ENCODE results near the gene SYT15. TPM values are rescaled to one million over a fixed set of nuclear protein-coding genes. Genes with fewer than 3 reads are reported as not detected.
"Not testable (repeated sequence)": the region's sequence is repeated elsewhere in the genome, so short reads cannot be mapped to it uniquely, and the experiment has no call there.

SYT15 gene
- total RNA-seq (2014; rRNA removed; shearing (Covaris generic)) = 0.17 and 3.0 TPM in 2 replicates

- DNase-seq (ENCODE audit: low spot score) = not testable (repeated sequence)
These were observed at the start of gene SYT15 for GRCh38 chr10:46578474-46579178. Gene SYT15, plus strand, starts transcription at chr10:46579128. Its CDS starts 41 bp downstream, at chr10:46579169.

- not testable (repeated sequence) for DNase-seq (ENCODE audit: low spot score)
These were observed 49.2 kb upstream of the SYT15 start for GRCh38 chr10:46529742-46530141.

- DNase-seq (ENCODE audit: low spot score) = peak; percentile 85
These were observed 48.4 kb upstream of the SYT15 start for GRCh38 chr10:46530249-46531186.

GRCh38 chr10:46532256-46532655 lies 46.7 kb upstream of the SYT15 start:
- DNase-seq (ENCODE audit: low spot score) = not testable (repeated sequence)

GRCh38 chr10:46534828-46535524 lies 44.0 kb upstream of the SYT15 start:
- no peak for DNase-seq (ENCODE audit: low spot score)

GRCh38 chr10:46536171-46536570 lies 42.8 kb upstream of the SYT15 start:
- DNase-seq (ENCODE audit: low spot score) = no peak

GRCh38 chr10:46536781-46537180 lies 42.1 kb upstream of the SYT15 start:
- DNase-seq (ENCODE audit: low spot score) = no peak

GRCh38 chr10:46537309-46537708 lies 41.6 kb upstream of the SYT15 start:
- no peak for DNase-seq (ENCODE audit: low spot score)

GRCh38 chr10:46538155-46538554 lies 40.8 kb upstream of the SYT15 start:
- DNase-seq (ENCODE audit: low spot score) = no peak

GRCh38 chr10:46538717-46539426 lies 40.1 kb upstream of the SYT15 start:
- no peak for DNase-seq (ENCODE audit: low spot score)

GRCh38 chr10:46539596-46540411 lies 39.1 kb upstream of the SYT15 start:
- peak; percentile 71 for DNase-seq (ENCODE audit: low spot score)

- DNase-seq (ENCODE audit: low spot score) = no peak
These were observed 38.4 kb upstream of the SYT15 start for GRCh38 chr10:46540412-46541016.

- no peak for DNase-seq (ENCODE audit: low spot score)
These were observed 37.8 kb upstream of the SYT15 start for GRCh38 chr10:46541017-46541661.

GRCh38 chr10:46541735-46542566 lies 37.0 kb upstream of the SYT15 start:
- DNase-seq (ENCODE audit: low spot score) = no peak

GRCh38 chr10:46542567-46543465 lies 36.1 kb upstream of the SYT15 start:
- DNase-seq (ENCODE audit: low spot score) = no peak

GRCh38 chr10:46543466-46544377 lies 35.2 kb upstream of the SYT15 start:
- DNase-seq (ENCODE audit: low spot score) = no peak

Measured in H4 (cell line).